Gastrocnemius medialis (tissue), 4 donors: Measurements from ENCODE around the gene RUNX1. TPM values are rescaled to one million over a fixed set of nuclear protein-coding genes. Genes with fewer than 3 reads are reported as not detected.

Experiments
- ATAC-seq, 2 donors: fragments of 150-250 bp; one replicate each; pipeline ENCODE4 v1.9.1; 2016
- DNase-seq, 2 donors: peaks; one replicate each; pipeline ENCODE4 v3.0.0-alpha.2; 2019
- H3K27ac ChIP-seq, 4 donors: fragments of 200-600 bp; sonication (generic); 1 replicate in 1 of 4; 2 replicates in 3 of 4; pipeline ENCODE4 v1.5.1; 2016 to 2018; ENCODE audit warnings: mild to moderate bottlenecking in 2 of 4, moderate library complexity in 1 of 4
- H3K27me3 ChIP-seq, 3 donors: fragments of 200-600 bp; sonication (generic) in 2 of 3; 1 replicate in 1 of 3; 2 replicates in 2 of 3; pipeline versions ENCODE4 v1.5.1 to v1.6.0; 2016 to 2019; ENCODE audit warnings: mild to moderate bottlenecking in 1 of 3, moderate library complexity in 1 of 3
- H3K36me3 ChIP-seq, 2 donors: fragments of 200-600 bp; sonication (generic) in 1 of 2; one replicate each; pipeline ENCODE4 v1.5.1; 2017 to 2018
- H3K4me1 ChIP-seq, 2 donors: fragments of 200-600 bp; sonication (generic) in 1 of 2; one replicate each; pipeline ENCODE4 v1.5.1; 2016 to 2017; ENCODE audit warnings: mild to moderate bottlenecking in 2 of 2
- H3K4me3 ChIP-seq, 4 donors: fragments of 200-600 bp; sonication (generic) in 3 of 4; 1 replicate in 1 of 4; 2 replicates in 3 of 4; pipeline ENCODE4 v1.5.1; 2016 to 2019; ENCODE audit warnings: mild to moderate bottlenecking in 2 of 4
- H3K9me3 ChIP-seq, 3 donors: fragments of 200-600 bp; sonication (generic) in 2 of 3; 1 replicate in 1 of 3; 2 replicates in 2 of 3; pipeline ENCODE4 v1.5.1; 2016 to 2019
- CTCF ChIP-seq, 5 experiments: fragments of 450-650 bp in 3 of 5; fragments of 200-600 bp in 2 of 5; sonication (generic) in 2 of 5; IDR thresholded peaks in 4 of 5; conservative IDR thresholded peaks in 1 of 5; 1 replicate in 4 of 5; 2 replicates in 1 of 5; pipeline ENCODE4 v1.5.1; 2016 to 2019; ENCODE audit warnings: antibody characterized with exemption in 5 of 5, mild to moderate bottlenecking in 3 of 5, moderate library complexity in 3 of 5
- POLR2A ChIP-seq, 2 donors: fragments of 450-650 bp; IDR thresholded peaks; one replicate each; pipeline ENCODE4 v1.6.1; 2017; ENCODE audit warnings: antibody characterized with exemption in 2 of 2, mild to moderate bottlenecking in 2 of 2, moderate library complexity in 2 of 2
- in situ Hi-C, 4 donors: fragments of 200-750 bp; cut with MboI; loops; one replicate each; pipeline versions ENCODE4 v1.15.0 to v1.8.0; 2017; ENCODE audit warnings: low sequenced_read_pairs in 4 of 4
- intact Hi-C: fragments of 100-400 bp; cut with DNase I; formaldehyde crosslinking; loops from one replicate; pipeline ENCODE4 v1.15.1; 2023; ENCODE audit warnings: low total_unique reads
- total RNA-seq, 4 donors: library from RNA; depleted of rRNA; stranded (reverse); fragments of >200 nt; gene quantifications; one replicate each; pipeline versions ENCODE4 v1.1.0 to v1.2.3, GENCODE V29; 2016

The RUNX1 gene
- total RNA-seq, 4 donors from 2014 or later = 8.0 to 20.9 (median 10.6) TPM

- no peak for ATAC-seq
- intact Hi-C loops (no loop called here), in situ Hi-C loops (no loop called here)
- Histone ChIP-seq H3K9me3 (no peaks in the 10 kb centered on the region), H3K27me3 (no peaks in the 10 kb centered on the region), H3K36me3 (peaks cover 0 to 51% of the 10 kb centered on the region in 2 donors), H3K4me1 (peaks cover 12 to 14% of the 10 kb centered on the region in 2 donors), H3K27ac (peak overlapping the region in 1 of 4 donors; percentile 3), H3K4me3 (no peak overlapping the region)
- DNase-seq = no peak
- TF ChIP-seq CTCF (IDR thresholded peaks at IDR 0.05 in 4 of 5, conservative IDR thresholded peaks at IDR 0.05 in 1 of 5) (no peak), POLR2A (IDR thresholded peaks at IDR 0.05) (no peak)
Measured at GRCh38 chr21:34859976-34860653, 189.0 kb downstream of the RUNX1 start.

GRCh38 chr21:34858559-34858958 is 190.5 kb downstream of the RUNX1 start:
- Histone ChIP-seq H3K4me3 (no peak overlapping the region), H3K9me3 (no peaks in the 10 kb centered on the region), H3K27me3 (no peaks in the 10 kb centered on the region), H3K36me3 (peaks cover 0 to 51% of the 10 kb centered on the region in 2 donors), H3K27ac (peak overlapping the region in 2 of 4 donors; percentile 48 to 55), H3K4me1 (no peaks in the 10 kb centered on the region)
- intact Hi-C loops (no loop called here), in situ Hi-C loops (no loop called here)
- TF ChIP-seq POLR2A (IDR thresholded peaks at IDR 0.05) (no peak), CTCF (IDR thresholded peaks at IDR 0.05 in 4 of 5, conservative IDR thresholded peaks at IDR 0.05 in 1 of 5) (no peak)
- DNase-seq (no peak), ATAC-seq (no peak)

GRCh38 chr21:34857874-34858273 is 191.2 kb downstream of the RUNX1 start:
- in situ Hi-C loops = no loop called here
- ATAC-seq (no peak), DNase-seq (no peak)
- H3K4me1 ChIP-seq = no peaks in the 10 kb centered on the region
- TF ChIP-seq POLR2A (IDR thresholded peaks at IDR 0.05) = no peak
- TF ChIP-seq CTCF (IDR thresholded peaks at IDR 0.05 in 4 of 5, conservative IDR thresholded peaks at IDR 0.05 in 1 of 5) = no peak
- intact Hi-C loops = no loop called here
- H3K4me3 ChIP-seq = no peak overlapping the region
- no peaks in the 10 kb centered on the region for H3K9me3 ChIP-seq
- H3K27me3 ChIP-seq = no peaks in the 10 kb centered on the region
- peaks cover 0 to 51% of the 10 kb centered on the region in 2 donors for H3K36me3 ChIP-seq
- peak overlapping the region in 1 of 4 donors; percentile 48 for H3K27ac ChIP-seq

GRCh38 chr21:34857122-34857713 is 191.9 kb downstream of the RUNX1 start:
- TF ChIP-seq POLR2A (IDR thresholded peaks at IDR 0.05) (no peak), CTCF (IDR thresholded peaks at IDR 0.05 in 4 of 5, conservative IDR thresholded peaks at IDR 0.05 in 1 of 5) (no peak)
- Histone ChIP-seq H3K4me3 (no peak overlapping the region), H3K27me3 (no peaks in the 10 kb centered on the region), H3K36me3 (peaks cover 0 to 51% of the 10 kb centered on the region in 2 donors), H3K9me3 (no peaks in the 10 kb centered on the region), H3K27ac (peak overlapping the region in 1 of 4 donors; percentile 48), H3K4me1 (no peaks in the 10 kb centered on the region)
- DNase-seq (no peak), ATAC-seq (no peak)
- in situ Hi-C loops (no loop called here), intact Hi-C loops (no loop called here)
